HUES6 (cell line): Measurements from ENCODE around the gene IRAG1.

Source experiments
- H3K27ac ChIP-seq: 2 replicates; pipeline ENCODE4 v1.7.0; 2013; ENCODE audit warnings: low read depth, mild to moderate bottlenecking, low read length, inconsistent platforms
- H3K27me3 ChIP-seq: 2 replicates; pipeline ENCODE4 v1.6.1; 2013; ENCODE audit warnings: low read length; ENCODE audit not compliant: control insufficient read depth, insufficient read depth
- H3K36me3 ChIP-seq: 2 replicates; pipeline ENCODE4 v1.6.1; 2013; ENCODE audit warnings: low read length; ENCODE audit not compliant: control insufficient read depth, insufficient read depth
- H3K4me1 ChIP-seq: 2 replicates; pipeline ENCODE4 v1.6.1; 2013; ENCODE audit warnings: low read length; ENCODE audit not compliant: control insufficient read depth, insufficient read depth
- H3K4me3 ChIP-seq: 2 replicates; pipeline ENCODE4 v1.5.1; 2013; ENCODE audit warnings: low read depth, low read length
- H3K9ac ChIP-seq: one replicate; pipeline ENCODE4 v1.6.1; 2013; ENCODE audit warnings: mild to moderate bottlenecking, low read length
- H3K9me3 ChIP-seq: 2 replicates; pipeline ENCODE4 v1.6.1; 2013; ENCODE audit warnings: low read depth, low read length; ENCODE audit not compliant: control insufficient read depth, insufficient read depth

The IRAG1 gene

DNA sequence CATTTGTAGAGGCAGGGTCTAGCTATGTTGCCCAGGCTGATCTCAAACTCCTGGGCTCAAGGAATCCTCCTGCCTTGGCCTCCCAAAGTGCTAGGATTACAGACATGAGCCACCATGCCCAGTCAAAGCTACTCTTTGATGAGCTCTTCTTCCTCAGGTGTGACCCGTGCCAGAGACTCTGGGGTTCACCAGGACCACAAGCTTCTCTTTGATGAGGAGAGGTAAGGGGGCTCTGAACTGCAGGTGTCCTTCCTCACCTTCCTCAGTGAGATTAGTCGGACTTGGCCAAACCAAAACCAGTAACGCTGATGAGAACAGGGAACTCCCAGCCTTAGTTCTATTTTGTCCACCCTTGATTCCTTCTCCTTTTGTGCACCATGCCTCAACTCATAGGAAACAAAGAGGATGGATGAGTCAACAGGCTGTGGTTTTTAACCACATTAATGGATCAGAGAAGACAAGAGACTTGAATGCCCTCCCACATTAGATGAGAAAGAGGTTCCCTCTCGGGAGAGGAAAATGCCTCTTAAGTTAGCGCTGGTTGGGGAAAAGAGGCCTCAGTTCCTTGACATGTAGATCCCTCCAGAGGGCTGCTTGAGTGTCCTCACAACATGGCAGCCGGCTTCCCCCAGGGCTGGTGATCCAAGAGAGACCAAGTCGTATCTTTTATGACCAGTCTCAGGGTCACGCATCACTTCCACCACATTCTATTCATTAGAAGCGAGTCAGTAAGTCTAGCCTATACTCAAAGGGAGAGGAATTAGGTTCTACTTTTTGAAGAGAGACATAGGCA lies 31.8 kb upstream of the IRAG1 start:
- H3K36me3 ChIP-seq = no peaks in the 10 kb centered on the region
- no peaks in the 10 kb centered on the region for H3K27me3 ChIP-seq
- no peak overlapping the region for H3K4me3 ChIP-seq
- no peaks in the 10 kb centered on the region for H3K9me3 ChIP-seq
- H3K9ac ChIP-seq = no peak overlapping the region
- H3K4me1 ChIP-seq = no peaks in the 10 kb centered on the region
- H3K27ac ChIP-seq = no peak overlapping the region

DNA sequence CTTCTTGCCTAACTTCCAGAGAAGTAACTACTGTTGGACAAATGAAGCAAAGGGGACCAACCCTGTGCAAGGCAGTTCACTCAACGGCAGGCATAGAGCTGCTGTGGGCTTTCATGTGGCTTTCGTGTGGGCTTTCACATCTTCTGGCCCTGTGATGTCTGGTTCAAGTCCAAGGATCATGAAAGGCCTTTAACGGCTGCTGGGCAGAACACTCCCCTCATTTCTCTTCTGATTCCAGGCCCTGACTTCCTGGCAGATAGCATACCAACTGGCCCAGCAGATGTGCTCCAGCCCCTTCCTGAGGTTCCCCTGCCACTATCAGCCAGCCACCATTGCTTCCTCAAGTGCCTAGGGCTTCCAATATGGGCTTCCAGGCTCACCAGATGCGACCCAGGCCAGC lies 28.8 kb upstream of the IRAG1 start:
- no peaks in the 10 kb centered on the region for H3K36me3 ChIP-seq
- no peak overlapping the region for H3K9ac ChIP-seq
- H3K4me3 ChIP-seq = no peak overlapping the region
- H3K27me3 ChIP-seq = no peaks in the 10 kb centered on the region
- H3K9me3 ChIP-seq = no peaks in the 10 kb centered on the region
- no peaks in the 10 kb centered on the region for H3K4me1 ChIP-seq
- no peak overlapping the region for H3K27ac ChIP-seq

- Histone ChIP-seq H3K9ac (no peak overlapping the region), H3K36me3 (no peaks in the 10 kb centered on the region), H3K27ac (no peak overlapping the region), H3K4me1 (no peaks in the 10 kb centered on the region), H3K9me3 (no peaks in the 10 kb centered on the region), H3K4me3 (no peak overlapping the region), H3K27me3 (no peaks in the 10 kb centered on the region)
These were observed 27.4 kb upstream of the IRAG1 start for GRCh38 chr11:10720881-10721376.

- Histone ChIP-seq H3K4me3 (no peak overlapping the region), H3K36me3 (no peaks in the 10 kb centered on the region), H3K27ac (no peak overlapping the region), H3K4me1 (no peaks in the 10 kb centered on the region), H3K9ac (no peak overlapping the region), H3K27me3 (no peaks in the 10 kb centered on the region), H3K9me3 (no peaks in the 10 kb centered on the region)
These were observed 26.1 kb upstream of the IRAG1 start for GRCh38 chr11:10719616-10720015.

- no peaks in the 10 kb centered on the region for H3K9me3 ChIP-seq
- H3K27me3 ChIP-seq = no peaks in the 10 kb centered on the region
- H3K9ac ChIP-seq = no peak overlapping the region
- no peaks in the 10 kb centered on the region for H3K36me3 ChIP-seq
- H3K4me3 ChIP-seq = no peak overlapping the region
- H3K4me1 ChIP-seq = no peaks in the 10 kb centered on the region
- no peak overlapping the region for H3K27ac ChIP-seq
These were observed 23.1 kb upstream of the IRAG1 start for GRCh38 chr11:10716543-10717259.

- H3K27ac ChIP-seq = no peak overlapping the region
- no peaks in the 10 kb centered on the region for H3K9me3 ChIP-seq
- no peak overlapping the region for H3K9ac ChIP-seq
- no peaks in the 10 kb centered on the region for H3K36me3 ChIP-seq
- H3K27me3 ChIP-seq = no peaks in the 10 kb centered on the region
- H3K4me1 ChIP-seq = no peaks in the 10 kb centered on the region
- no peak overlapping the region for H3K4me3 ChIP-seq
These were observed 22.6 kb upstream of the IRAG1 start for GRCh38 chr11:10716122-10716521.

GRCh38 chr11:10715571-10715970 lies 22.0 kb upstream of the IRAG1 start:
- Histone ChIP-seq H3K27ac (no peak overlapping the region), H3K9ac (no peak overlapping the region), H3K4me1 (no peaks in the 10 kb centered on the region), H3K4me3 (no peak overlapping the region), H3K27me3 (no peaks in the 10 kb centered on the region), H3K36me3 (no peaks in the 10 kb centered on the region), H3K9me3 (no peaks in the 10 kb centered on the region)

DNA sequence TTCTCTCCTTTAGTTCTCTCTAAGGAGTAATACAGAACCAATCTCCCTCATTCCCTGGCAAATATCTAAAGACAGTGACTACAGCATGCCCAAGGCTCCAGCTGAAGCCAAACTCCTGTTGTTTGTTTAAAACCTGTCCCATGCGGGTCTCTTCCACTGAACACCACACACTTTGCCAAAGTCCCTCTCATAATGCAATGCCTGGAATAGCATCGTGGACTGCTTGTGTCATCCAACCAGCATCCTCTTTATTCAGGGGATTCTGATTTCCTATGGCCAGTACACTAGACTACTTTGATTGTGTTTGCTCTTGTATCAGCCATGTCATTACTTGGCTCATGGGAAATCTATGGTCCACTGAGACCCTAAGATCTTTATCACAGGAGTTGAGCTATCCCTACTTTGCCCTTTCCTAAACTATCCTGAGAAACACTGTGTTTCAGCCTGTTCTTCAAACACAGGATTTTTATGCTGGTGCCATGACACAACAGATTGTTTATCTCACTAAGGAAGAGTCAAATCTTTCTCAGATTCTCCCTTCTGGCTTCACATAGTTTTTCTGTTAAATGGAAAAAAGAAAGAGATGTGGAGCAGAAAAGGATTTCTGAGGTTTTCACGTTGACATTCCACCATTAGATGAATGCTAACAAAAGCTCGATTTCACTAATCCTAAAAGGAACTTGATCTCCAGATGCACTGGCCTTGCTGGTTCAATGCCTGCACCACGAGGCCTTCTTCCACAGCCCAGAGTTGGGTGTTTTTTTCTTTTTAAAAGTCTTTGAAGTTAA lies 15.9 kb upstream of the IRAG1 start:
- H3K9me3 ChIP-seq = no peaks in the 10 kb centered on the region
- H3K4me1 ChIP-seq = no peaks in the 10 kb centered on the region
- H3K36me3 ChIP-seq = no peaks in the 10 kb centered on the region
- no peak overlapping the region for H3K4me3 ChIP-seq
- no peak overlapping the region for H3K27ac ChIP-seq
- no peaks in the 10 kb centered on the region for H3K27me3 ChIP-seq
- H3K9ac ChIP-seq = no peak overlapping the region

GRCh38 chr11:10708131-10708530 lies 14.6 kb upstream of the IRAG1 start:
- H3K27me3 ChIP-seq = no peaks in the 10 kb centered on the region
- H3K9ac ChIP-seq = no peak overlapping the region
- no peak overlapping the region for H3K4me3 ChIP-seq
- H3K27ac ChIP-seq = no peak overlapping the region
- no peaks in the 10 kb centered on the region for H3K36me3 ChIP-seq
- H3K9me3 ChIP-seq = no peaks in the 10 kb centered on the region
- no peaks in the 10 kb centered on the region for H3K4me1 ChIP-seq

DNA sequence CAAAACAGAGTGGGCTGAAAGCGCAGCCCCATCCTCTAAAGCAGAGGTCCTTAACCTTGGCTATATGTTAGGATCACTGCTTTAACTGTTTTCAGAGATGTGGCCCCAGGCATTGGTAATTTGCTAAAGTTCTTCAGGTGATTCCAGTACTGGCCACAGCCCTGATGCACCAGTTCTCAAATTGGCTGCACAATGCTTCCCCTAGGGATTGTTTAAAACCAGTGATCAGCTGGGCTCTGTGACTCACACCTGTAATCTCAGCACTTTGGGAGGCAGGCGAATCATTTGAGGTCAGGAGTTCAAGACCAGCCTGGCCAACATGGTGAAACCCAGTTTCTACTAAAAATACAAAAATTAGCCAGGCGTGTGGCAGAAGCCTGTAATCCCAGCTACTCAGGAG lies 8.4 kb upstream of the IRAG1 start:
- Histone ChIP-seq H3K36me3 (no peaks in the 10 kb centered on the region), H3K4me3 (no peak overlapping the region), H3K9ac (no peak overlapping the region), H3K4me1 (no peaks in the 10 kb centered on the region), H3K27me3 (no peaks in the 10 kb centered on the region), H3K9me3 (peaks cover 9% of the 10 kb centered on the region), H3K27ac (no peak overlapping the region)

DNA sequence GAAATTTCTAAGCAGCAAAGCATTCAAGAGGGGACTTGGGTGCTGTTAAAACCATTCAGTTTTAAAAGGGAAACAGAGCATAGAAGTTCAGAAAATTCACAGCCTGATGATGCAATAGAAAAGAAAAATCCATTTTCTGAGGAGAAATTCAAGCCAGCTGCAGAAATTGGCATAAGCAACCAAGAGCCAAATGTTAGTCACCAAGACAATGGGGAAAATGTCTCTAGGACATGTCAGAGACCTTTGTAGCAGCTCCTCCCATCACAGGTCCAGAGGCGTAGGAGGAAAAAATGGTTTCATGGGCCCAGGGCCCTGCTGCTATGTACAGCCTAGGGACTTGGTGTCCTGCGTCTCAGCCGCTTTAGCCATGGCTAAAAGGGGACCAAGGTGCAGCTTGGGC lies 5.5 kb upstream of the IRAG1 start:
- Histone ChIP-seq H3K4me3 (no peak overlapping the region), H3K36me3 (no peaks in the 10 kb centered on the region)

More for the DNA sequence above, 5.5 kb upstream of the IRAG1 start:
- no peaks in the 10 kb centered on the region for H3K4me1 ChIP-seq
- H3K9ac ChIP-seq = no peak overlapping the region
- H3K9me3 ChIP-seq = peaks cover 9% of the 10 kb centered on the region
- H3K27me3 ChIP-seq = no peaks in the 10 kb centered on the region
- H3K27ac ChIP-seq = no peak overlapping the region
